Fibroblast of mammary gland (primary cell): ENCODE results near the gene FBXW11.

Experiments used
- DNase-seq: peaks from one replicate; pipeline ENCODE4 v3.0.0-alpha.2; 2010; ENCODE audit warnings: low read depth
- H3K4me3 ChIP-seq: 2 replicates; pipeline ENCODE4 v1.5.1; 2011; ENCODE audit warnings: low read depth, mild to moderate bottlenecking, low read length, moderate library complexity; ENCODE audit not compliant: control insufficient read depth
- TF ChIP-seq, protein P1 (sequence below): conservative IDR thresholded peaks from 2 replicates; pipeline ENCODE4 v1.5.1; 2011; ENCODE audit warnings: low read depth, low read length, inconsistent platforms; ENCODE audit not compliant: control insufficient read depth, insufficient read depth

Gene FBXW11

GRCh38 chr5:171857489-171857876, 149.0 kb downstream of the FBXW11 start:
- TF ChIP-seq, protein P1, sequence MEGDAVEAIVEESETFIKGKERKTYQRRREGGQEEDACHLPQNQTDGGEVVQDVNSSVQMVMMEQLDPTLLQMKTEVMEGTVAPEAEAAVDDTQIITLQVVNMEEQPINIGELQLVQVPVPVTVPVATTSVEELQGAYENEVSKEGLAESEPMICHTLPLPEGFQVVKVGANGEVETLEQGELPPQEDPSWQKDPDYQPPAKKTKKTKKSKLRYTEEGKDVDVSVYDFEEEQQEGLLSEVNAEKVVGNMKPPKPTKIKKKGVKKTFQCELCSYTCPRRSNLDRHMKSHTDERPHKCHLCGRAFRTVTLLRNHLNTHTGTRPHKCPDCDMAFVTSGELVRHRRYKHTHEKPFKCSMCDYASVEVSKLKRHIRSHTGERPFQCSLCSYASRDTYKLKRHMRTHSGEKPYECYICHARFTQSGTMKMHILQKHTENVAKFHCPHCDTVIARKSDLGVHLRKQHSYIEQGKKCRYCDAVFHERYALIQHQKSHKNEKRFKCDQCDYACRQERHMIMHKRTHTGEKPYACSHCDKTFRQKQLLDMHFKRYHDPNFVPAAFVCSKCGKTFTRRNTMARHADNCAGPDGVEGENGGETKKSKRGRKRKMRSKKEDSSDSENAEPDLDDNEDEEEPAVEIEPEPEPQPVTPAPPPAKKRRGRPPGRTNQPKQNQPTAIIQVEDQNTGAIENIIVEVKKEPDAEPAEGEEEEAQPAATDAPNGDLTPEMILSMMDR, result no peak
- DNase-seq, result no peak
- H3K4me3 ChIP-seq, result no peak overlapping the region

DNA sequence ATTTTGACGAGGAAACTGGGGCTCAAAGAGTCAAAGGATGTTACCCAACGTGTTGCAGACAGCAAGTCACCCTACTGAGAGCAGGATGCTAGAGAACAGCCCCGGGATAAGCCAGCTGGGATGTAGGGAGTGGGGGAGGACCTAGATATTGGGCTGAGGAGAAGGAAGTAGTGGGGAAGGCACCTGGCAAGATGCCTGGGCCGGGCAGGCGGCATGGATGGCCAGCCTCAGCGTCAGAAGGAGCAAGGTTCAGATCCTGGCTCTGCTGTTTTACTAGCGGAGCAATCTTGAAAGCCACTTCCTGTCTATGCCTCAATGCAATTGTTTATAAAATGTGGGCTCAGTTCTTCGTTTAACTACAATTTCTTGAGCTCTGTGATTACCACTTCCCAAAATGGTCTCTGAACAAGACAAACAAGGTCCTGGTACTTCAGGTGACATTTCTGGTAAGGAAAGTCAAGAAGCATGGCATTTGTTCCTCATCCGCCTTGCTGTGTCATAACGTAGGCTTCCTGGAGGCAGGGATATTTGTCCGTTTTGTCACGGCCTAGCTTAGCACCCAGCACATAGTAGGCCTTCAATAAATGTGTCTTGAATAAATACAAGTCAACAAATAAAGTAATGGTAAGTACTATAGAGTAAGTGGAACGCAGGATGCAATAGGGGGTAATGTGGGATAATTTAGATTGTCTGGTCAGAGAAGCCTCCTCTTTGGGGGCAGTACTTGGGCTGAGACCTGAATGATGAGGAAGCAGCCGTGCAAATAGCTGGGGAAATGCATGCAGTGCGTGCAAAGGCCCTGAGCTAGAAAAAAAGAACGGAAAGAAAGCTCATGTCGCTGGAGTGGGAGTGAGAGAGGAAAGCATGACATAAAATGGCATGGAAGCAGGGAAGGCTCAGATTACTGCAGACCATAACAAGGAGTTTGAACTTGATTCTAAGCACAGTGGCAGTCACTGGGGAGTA, 150.4 kb downstream of the FBXW11 start:
- DNase-seq, result no peak
- TF ChIP-seq, protein P1, result no peak
- H3K4me3 ChIP-seq, result no peak overlapping the region

GRCh38 chr5:171855265-171855664, 151.2 kb downstream of the FBXW11 start:
- H3K4me3 ChIP-seq, result no peak overlapping the region
- TF ChIP-seq, protein P1, result no peak
- DNase-seq, result no peak

GRCh38 chr5:171852255-171852681, 154.2 kb downstream of the FBXW11 start:
- H3K4me3 ChIP-seq, result no peak overlapping the region
- TF ChIP-seq, protein P1, result no peak
- DNase-seq, result peak; percentile 27

DNA sequence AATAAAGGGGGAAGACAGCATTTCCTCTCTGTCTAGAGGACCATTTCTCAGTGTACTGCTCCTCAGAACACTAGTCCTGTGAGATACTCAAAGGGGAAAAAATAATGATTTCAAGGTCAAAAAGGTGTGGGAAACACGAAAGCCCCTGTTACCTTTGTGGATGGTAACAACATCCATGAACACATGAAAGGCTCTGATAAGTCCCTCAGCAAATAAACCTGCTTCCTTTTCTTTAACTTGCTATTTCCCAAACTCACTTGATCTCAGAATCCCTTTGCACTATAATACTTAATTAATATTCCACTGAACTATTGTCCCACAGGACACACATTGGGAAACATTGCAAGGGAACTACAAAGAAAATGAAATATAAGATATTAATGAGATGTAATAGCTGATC, 155.2 kb downstream of the FBXW11 start:
- TF ChIP-seq, protein P1, result no peak
- no peak overlapping the region for H3K4me3 ChIP-seq
- DNase-seq, result no peak

DNA sequence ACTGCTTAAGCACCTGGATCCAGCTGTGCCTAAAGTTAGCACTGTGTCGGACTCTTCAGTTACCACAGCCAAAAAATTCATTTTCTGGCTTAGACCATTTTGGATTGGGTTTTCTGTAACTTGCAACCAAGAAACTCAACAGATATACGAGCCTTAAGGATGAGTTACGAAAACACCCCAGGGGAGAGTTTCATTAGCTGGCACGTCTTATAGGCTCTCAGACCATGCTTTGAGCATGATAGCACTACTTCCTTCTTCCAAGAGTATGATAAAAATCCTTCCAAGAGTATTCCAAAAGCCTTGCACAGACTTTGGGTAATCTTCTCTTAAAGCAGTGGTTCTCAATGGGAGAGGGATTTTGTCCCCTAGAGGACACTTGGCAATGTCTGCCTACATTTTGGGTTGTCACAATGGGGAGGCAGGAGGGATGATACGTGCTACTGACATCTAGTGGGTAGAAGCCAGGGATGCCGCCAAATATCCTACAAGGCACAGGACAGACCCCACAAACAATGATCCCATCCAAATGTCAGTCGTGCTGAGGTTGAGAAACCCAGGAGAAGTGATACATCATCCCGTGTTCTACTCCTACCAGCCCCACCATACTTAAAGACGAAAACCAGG, 156.0 kb downstream of the FBXW11 start:
- TF ChIP-seq, protein P1, result peak; percentile 36
- no peak overlapping the region for H3K4me3 ChIP-seq
- DNase-seq, result peak; percentile 36
